H7 (cell line): Measurements from ENCODE around the gene NFIA. TPM values are rescaled to one million over a fixed set of nuclear protein-coding genes. Genes with fewer than 3 reads are reported as not detected.

ENCODE experiments used
- DNase-seq: peaks from one replicate; pipeline ENCODE4 v3.0.0; 2012
- H3K27me3 ChIP-seq: 2 replicates; pipeline ENCODE4 v1.6.0; 2011; ENCODE audit warnings: mild to moderate bottlenecking, low read length; ENCODE audit not compliant: control insufficient read depth, insufficient read depth
- H3K36me3 ChIP-seq: replicated peaks from 2 replicates; pipeline ENCODE4 v1.5.1; 2011; ENCODE audit warnings: low read length; ENCODE audit not compliant: control insufficient read depth, insufficient read depth
- H3K4me3 ChIP-seq: 2 replicates; pipeline ENCODE4 v1.5.1; 2011; ENCODE audit warnings: low read depth, mild to moderate bottlenecking, control low read depth, low read length, moderate library complexity; ENCODE audit not compliant: insufficient read depth
- total RNA-seq: library from RNA; depleted of rRNA; stranded (reverse); fragments of >200 nt; shearing (Covaris generic); gene quantifications from 2 replicates; pipeline ENCODE4 v1.2.3, GENCODE V29; 2014

NFIA gene
- total RNA-seq, 1 experiment from 2014 or later: 11.3 TPM

DNA sequence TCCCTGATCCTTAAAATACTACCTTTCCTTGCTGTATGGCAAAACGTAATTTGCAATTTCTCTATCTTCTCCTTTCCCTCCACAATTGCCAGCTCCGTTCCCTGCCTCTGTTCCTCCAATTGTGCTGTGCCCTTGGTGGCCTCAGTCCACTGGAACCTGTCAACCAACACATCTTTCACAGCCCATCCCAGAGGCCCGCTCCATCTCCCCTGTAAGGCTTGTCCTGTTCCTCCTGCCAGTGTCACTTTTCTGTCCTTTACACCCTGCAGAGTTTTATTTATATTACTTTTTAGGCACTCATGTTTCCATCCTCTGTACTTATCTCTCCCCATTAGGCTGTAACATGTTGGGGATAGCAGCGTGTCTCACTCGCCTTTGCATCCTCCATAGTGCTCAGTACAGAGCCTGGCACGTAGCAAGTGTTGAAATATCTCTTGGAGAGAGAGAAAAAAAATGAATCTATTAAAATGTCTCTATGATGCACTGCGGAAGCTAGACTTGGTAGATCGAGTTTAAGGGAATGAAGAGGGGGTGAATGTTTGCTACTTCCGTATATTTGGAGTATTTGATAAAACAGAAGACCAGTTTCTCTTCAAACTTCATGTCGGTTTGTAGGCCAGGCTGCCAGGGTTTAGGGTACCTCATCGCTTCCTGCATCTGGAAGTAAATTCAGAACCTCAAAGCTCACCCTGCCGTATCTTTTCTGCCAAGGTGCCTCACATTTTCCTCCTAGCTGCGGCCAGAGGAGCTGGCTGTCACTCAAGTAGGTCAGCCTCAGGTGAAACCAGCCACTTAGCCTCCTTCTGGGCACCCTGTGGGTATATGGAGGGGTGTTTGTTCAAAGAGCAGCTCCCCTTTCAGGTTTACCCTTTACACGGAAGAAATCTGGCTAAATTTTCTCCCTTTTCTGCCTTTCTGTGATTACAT, 338.8 kb downstream of the NFIA start:
- Histone ChIP-seq H3K4me3 (no peak overlapping the region), H3K36me3 (no peaks in the 10 kb centered on the region), H3K27me3 (no peaks in the 10 kb centered on the region)
- DNase-seq: no peak

DNA sequence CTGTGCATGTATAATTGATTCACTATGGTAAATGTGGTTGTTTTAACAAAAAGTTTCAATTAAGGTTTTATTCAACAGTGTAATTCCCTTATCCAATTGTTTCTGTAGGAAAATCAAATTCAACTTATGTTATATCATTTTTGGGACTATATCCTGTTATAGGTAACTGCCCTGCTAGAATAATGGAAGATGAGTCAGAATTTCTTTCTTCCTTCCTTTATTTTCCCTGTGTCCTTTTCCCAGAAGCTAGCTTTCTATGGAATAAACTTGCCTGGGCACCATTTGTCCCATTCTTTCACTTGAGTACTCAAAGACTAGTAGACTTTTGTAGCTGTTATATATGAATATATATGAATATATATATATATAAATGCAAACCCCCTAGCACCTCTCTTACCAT, 341.3 kb downstream of the NFIA start:
- H3K4me3 ChIP-seq: no peak overlapping the region
- no peaks in the 10 kb centered on the region for H3K36me3 ChIP-seq
- DNase-seq: no peak
- H3K27me3 ChIP-seq: no peaks in the 10 kb centered on the region

DNA sequence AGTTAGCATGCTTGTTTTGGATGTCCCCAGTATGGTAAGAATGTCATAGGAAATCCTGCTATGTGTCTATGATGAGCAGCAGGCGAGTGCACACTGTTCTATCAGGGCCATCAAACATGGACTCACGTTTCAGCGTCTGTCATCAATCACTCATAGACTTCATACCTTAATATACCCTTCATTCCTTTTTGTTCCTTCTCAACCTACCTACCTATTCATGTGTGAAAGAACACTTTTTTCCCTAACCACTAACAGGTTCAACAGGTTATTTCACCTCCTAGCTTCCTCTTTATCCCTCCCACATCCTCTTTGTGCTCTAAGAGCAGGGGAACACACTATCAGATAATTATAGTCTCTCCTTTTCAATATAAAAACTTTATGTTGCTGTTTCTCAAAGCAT, 342.0 kb downstream of the NFIA start:
- H3K27me3 ChIP-seq: no peaks in the 10 kb centered on the region
- no peaks in the 10 kb centered on the region for H3K36me3 ChIP-seq
- H3K4me3 ChIP-seq: no peak overlapping the region
- DNase-seq: no peak

DNA sequence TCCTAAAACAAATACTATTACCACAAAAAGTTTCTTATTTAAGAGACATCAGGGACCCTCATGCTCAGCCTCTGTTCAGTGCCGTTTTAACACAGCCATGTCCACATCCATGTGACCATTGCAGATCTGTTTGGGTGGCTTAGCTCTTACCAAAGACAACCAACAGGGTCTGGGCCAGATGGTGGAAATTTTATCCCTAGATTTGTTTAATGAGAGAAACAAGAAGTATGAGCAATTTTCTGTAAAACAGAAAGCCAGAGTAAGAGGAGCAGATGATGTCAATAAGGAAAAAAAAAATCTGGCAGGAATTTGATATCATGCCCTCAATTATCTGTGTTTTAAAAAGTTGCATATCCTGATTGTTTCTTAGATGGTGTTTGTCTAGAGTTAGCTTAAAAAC, 342.7 kb downstream of the NFIA start:
- Histone ChIP-seq H3K36me3 (no peaks in the 10 kb centered on the region), H3K27me3 (no peaks in the 10 kb centered on the region), H3K4me3 (no peak overlapping the region)
- no peak for DNase-seq

DNA sequence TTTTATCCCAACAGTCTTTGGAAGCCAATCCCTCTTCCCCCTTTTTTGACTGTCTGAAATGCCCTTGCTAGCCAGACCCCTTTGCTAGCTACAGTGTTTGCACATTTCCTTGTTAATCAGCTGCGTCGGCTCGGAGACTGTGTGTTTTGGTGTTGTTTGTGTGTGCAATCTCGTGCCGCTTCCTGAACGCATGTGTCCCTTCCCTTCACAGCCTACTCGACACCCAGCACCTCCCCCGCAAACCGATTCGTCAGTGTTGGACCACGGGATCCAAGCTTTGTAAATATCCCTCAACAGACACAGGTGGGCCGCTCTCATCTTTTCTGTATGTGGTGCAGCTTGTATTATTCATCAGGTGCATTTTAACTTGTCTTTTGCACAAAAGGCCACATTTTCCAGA, 343.9 kb downstream of the NFIA start:
- no peaks in the 10 kb centered on the region for H3K36me3 ChIP-seq

DNA sequence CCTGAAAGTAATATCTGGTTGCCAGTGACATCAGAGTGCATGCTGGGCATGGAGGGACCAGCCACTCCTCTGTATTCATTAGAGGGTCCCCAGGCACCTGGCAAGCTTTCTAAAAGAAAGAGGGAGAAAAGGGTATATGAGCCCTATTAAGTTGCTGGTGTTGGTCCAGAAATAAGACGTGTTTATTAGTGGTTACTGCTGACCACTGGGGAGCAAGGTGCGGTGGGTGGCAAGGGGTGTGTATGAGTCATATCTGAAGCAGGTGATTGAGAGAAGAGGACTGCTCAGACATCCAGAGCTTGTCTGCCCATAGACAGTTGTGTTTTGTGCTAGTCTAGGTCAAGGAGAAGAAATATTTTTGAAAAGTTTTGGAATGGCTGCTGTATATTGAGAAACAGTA, 344.5 kb downstream of the NFIA start:
- H3K4me3 ChIP-seq: no peak overlapping the region
- H3K27me3 ChIP-seq: no peaks in the 10 kb centered on the region
- DNase-seq: no peak
- no peaks in the 10 kb centered on the region for H3K36me3 ChIP-seq

More for the DNA sequence above, 343.9 kb downstream of the NFIA start:
- Histone ChIP-seq H3K4me3 (no peak overlapping the region), H3K27me3 (no peaks in the 10 kb centered on the region)
- DNase-seq: no peak

DNA sequence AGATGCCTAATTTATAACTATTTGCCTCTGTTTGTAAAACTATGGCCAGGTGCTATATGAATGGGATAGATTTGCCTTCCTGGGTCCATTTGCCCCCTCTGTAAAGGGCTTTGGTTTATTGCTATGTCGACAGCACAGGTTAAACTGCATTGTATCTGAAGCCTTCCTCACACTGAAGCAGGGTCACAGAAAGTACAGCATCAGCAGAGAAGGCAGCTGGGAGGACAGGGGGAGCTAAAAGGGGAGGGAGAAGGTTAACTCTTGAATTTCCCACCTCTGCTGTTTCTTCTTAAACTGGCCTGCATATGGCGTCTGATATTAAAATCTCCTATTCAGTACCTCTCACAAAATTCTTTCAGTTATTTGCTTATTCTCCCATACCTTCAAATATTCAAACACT, 345.1 kb downstream of the NFIA start:
- Histone ChIP-seq H3K4me3 (no peak overlapping the region), H3K27me3 (no peaks in the 10 kb centered on the region), H3K36me3 (no peaks in the 10 kb centered on the region)
- DNase-seq: no peak

DNA sequence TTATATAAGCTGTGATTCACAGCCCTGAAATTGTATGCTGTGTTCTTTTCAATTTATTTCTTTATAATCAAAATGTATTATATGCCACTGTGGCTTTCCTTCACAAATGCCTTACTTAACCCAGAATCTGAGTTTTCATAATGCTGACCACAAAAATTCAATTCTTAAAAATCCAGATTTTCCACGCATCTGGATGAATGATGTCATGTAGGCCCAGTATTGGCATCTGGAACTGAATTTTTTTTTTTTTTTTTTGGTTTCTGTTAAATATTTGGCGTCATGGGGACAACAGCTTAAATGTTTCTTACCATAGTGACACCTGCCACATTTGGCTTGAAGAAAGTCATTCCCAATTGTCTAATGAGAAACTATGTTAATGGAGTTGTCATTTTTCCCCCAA, 345.8 kb downstream of the NFIA start:
- Histone ChIP-seq H3K27me3 (no peaks in the 10 kb centered on the region), H3K4me3 (no peak overlapping the region), H3K36me3 (no peaks in the 10 kb centered on the region)
- DNase-seq: no peak

DNA sequence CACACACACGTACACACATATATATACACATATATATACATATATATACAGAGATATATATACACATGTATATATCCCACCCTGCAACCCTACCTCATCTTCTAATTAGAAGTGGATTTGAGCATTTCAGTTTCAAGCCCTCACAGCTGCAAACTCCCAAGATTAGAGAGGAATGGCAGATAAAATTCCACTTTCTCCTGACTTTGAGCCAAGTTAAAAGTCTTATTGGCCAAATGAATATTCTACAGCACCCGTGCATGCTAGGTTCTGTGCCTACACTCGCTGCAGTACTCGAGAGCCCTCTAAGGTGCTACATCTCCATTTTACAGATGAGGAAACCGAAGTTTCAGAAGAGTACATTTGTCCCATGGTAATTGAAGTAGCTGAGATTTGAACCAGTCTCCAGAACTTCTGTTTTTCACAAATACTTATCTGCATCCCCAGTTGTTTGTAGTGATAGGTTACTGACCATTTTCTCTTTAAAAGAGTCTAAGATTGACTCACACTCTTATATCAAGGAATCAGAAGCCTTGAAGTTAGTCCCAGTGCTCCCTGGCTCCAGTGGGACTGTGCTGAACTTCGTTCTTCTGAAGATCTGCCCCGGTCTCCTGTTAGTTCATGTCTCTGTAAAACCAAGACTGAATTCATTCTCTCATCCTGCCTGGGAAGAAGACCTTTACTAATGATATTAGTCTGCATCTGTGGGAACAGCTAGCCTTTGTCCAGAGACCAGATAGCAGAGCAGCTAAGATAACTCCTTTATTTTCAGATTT, 350.4 kb downstream of the NFIA start:
- no peak for DNase-seq

DNA sequence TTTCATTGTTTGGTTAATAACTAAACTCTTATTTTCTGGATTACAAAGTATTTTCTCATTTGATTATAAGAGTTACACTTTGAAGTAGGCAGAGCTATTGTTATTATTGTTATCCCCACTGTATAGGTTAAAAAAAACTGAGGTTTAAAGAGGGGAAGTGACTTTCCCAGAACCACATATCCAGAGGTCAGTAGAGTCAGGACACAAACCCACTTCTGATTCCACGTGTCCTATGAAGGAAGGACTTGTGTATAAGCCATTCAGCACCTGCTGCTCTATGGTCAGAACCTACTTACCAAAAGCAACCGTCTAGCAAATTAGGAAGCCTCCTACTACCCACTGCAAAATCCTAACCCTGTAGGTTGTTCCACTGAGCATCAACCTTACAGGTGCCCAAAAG, 351.3 kb downstream of the NFIA start:
- Histone ChIP-seq H3K27me3 (no peaks in the 10 kb centered on the region), H3K4me3 (no peak overlapping the region), H3K36me3 (no peaks in the 10 kb centered on the region)
- DNase-seq: no peak

More for the DNA sequence above, 350.4 kb downstream of the NFIA start:
- Histone ChIP-seq H3K36me3 (no peaks in the 10 kb centered on the region), H3K4me3 (no peak overlapping the region), H3K27me3 (no peaks in the 10 kb centered on the region)

DNA sequence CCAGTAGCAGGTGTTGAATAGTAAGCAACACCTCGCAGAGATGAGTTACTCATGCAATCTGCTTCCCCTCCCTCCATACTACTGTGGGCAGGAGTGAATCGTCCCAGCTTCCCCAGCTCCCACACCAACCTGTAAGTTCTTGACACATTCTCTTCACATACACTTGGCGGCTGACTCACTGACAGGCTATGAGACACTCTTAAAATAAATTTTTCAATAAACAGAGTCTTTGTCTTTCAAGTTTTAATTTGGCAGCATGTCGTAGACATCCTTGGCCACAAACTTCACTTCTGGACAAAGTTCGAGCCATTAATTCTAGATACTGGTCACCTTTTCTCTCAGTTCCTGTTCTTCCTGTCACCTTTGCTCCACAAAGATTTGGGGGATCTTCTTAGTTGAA, 351.9 kb downstream of the NFIA start:
- no peaks in the 10 kb centered on the region for H3K36me3 ChIP-seq
- H3K4me3 ChIP-seq: no peak overlapping the region
- no peaks in the 10 kb centered on the region for H3K27me3 ChIP-seq
- DNase-seq: no peak

DNA sequence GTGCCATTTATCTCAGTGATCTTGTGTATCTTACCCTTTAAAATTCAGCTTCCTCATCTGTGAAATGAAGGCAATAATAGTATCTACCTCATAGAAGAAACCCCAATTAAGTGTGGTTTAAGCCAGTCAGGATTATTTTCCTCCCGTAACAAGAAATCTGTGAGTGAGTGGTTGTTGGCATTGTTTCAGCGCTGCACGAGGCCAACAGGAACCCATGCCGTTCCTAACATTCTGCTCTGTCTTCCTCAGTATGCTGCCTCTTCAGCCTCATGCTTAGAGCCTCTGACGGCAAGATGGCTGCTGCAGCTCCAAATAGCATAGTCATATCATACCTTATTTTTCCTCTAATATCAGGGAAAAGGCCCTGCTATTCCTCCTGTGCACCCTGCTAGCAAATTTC, 352.9 kb downstream of the NFIA start:
- DNase-seq: no peak

DNA sequence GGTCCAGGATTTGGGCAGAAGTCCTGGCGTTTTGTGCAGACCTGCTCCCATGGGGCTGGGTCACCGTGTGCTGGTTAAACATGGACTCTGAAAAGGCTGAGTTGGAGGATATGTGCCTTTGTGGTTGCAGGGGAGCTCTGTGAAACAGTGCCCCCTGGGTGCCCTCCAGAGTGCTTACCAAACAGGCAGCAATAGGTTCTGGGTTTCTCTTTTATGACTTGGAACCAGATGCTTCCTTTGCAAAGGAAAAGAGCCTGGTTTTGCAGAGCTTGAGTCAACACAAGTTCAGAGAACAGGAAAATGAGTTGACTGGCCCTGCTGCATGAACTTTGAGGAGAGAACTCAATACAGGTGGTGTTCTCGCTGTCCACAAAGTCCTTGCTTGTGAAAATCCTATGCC, 353.7 kb downstream of the NFIA start:
- DNase-seq: no peak
- Histone ChIP-seq H3K4me3 (no peak overlapping the region), H3K36me3 (no peaks in the 10 kb centered on the region), H3K27me3 (no peaks in the 10 kb centered on the region)

More for the DNA sequence above, 352.9 kb downstream of the NFIA start:
- no peak overlapping the region for H3K4me3 ChIP-seq
- H3K36me3 ChIP-seq: no peaks in the 10 kb centered on the region
- H3K27me3 ChIP-seq: no peaks in the 10 kb centered on the region

DNA sequence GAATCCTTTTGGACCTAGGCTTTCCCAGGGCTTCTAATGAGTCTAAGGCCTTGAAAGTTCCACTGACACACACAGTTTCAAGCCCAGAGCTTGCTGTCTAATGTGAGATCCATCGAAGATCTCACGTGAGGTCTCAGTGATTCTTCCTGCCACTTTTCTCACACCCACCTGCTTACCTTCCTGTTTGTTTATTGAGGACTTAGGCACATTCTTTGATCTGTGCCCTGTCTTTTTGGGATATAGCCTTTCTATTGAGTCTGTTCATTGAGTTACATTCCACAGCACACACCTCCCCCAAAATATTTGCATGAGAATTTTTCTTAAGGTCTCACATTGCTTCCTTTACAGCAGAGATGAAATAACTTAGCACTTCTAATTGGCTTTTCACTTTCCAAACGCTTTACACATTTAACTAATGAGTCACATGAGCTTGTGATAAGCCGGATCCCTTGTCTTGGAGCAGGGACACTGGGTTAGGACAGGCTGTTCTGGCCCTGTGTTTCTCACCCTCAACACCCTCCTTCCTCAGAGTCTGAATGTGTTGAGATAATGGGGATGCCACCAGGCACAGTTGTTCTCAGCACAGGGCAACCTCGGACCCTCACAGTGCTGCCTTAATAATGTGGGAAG, 354.2 kb downstream of the NFIA start:
- no peaks in the 10 kb centered on the region for H3K36me3 ChIP-seq
- no peak for DNase-seq
- H3K4me3 ChIP-seq: no peak overlapping the region
- no peaks in the 10 kb centered on the region for H3K27me3 ChIP-seq

DNA sequence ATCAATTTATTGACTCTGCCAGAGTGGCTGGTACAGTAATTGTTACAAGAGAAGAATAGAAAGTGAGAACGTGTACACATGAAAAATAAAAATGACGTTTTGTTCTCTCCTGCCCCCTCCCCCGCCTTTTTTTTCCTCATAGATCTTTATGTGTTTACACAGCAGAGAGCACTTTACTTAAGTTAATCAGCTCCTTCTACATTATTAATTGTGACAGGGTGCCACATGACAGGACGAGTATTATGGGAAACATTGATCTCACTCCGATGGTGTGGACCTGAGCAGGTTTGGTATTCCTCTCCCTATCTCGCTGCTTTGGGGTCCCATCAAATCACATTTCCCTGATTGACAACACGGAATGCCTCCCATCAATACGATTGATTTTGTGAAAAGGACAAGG, 356.9 kb downstream of the NFIA start:
- Histone ChIP-seq H3K4me3 (no peak overlapping the region), H3K27me3 (no peaks in the 10 kb centered on the region), H3K36me3 (no peaks in the 10 kb centered on the region)
- DNase-seq: no peak
